Measurements from ENCODE around the gene APP.

Gene APP

DNA sequence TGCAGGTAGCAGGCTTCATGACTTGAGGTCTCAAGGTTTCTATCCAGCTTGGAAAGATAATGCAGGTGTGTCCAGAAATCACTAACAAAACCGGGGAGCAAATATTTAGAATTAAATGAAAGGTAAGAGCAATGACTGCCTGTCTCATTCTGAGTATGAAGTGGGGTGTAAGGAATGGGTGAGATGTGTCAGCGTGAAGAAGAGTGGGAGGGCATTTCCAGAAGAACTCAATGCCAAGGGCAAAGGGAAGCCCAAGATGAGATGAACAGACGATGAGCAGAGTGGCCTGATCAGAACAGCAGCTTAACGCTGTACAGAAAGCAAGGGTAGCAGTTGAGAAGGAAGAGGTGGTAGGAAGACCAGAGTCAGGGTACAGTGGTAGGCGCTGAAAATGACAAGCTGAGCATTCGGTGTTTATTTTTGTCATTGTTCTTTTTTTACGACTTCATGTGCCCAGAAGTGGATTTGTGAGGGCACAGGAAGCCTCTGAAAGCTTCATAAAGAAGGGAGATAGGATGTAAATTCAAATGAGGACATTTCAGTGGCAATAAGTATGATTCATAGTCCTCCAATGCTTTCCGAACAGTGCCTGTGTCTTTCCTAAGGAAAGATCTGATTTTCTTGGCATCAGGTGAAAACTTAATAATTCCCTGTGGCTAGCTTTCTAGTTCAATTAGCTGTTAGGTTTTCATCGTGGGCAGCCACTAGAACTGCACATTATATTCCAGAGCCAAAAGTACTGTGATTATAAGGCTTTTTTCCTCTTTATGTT, 190.5 kb downstream of the APP start:
- no peak for DNase-seq (ENCODE audit: low read depth in 2 of 2)

- no peak for DNase-seq (ENCODE audit: low read depth in 2 of 2)
These were observed 193.4 kb downstream of the APP start for GRCh38 chr21:25977068-25977611.

DNA sequence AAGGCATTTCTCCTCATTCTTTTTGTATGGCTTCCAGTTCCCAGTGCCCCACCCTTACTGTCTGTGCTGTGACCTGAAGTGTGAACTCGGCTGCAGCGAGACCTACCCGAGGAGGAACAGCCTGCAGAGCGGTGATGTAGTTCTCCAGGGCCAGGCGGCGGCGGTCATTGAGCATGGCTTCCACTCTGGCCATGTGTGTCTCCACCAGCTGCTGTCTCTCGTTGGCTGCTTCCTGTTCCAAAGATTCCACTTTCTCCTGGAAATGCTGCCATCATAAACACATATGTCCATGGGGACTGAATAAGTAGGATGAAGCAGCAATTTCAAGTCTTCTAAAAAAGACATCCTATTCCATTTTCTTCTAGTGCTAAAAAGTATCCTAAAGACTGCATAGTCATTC, 195.6 kb downstream of the APP start:
- no peak for DNase-seq (ENCODE audit: low read depth in 2 of 2)

DNA sequence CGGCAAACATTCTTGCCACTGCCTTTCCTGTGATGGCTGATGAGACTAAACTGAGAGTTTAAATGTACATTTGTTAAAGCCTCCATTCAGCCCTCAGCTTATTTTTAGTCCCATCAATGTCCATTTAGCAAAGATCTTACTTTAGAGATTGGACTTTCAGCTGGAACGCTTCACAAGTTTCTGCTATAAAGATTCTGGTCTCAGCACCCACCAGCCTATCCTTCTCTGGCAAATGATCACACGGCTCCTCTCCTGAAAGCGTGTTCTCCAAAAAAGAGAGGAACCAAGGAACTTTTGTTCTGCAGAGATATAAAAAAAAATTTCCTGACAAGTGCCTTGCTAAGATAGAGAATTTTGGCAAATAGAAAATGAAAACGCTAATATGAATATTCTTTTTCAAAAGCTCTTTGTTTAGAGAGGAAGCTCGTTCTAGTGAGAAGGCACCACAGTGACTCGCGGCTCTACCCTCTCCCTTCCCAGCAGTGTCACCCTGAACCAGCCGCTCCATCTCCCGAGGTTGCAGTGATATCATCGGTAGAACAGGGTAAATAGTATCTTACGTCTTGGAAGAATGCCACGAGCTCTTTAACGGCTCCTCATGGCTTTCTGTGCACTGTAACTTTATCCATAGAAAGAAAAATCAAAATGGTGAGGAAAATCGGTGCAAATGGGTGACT, 200.2 kb downstream of the APP start:
- DNase-seq (ENCODE audit: low read depth in 2 of 2), result no peak

- DNase-seq (ENCODE audit: low read depth in 2 of 2), result no peak
These were observed 202.6 kb downstream of the APP start for GRCh38 chr21:25967901-25968438.

GRCh38 chr21:25967181-25967900, 203.2 kb downstream of the APP start:
- no peak for DNase-seq (ENCODE audit: low read depth in 2 of 2)

DNA sequence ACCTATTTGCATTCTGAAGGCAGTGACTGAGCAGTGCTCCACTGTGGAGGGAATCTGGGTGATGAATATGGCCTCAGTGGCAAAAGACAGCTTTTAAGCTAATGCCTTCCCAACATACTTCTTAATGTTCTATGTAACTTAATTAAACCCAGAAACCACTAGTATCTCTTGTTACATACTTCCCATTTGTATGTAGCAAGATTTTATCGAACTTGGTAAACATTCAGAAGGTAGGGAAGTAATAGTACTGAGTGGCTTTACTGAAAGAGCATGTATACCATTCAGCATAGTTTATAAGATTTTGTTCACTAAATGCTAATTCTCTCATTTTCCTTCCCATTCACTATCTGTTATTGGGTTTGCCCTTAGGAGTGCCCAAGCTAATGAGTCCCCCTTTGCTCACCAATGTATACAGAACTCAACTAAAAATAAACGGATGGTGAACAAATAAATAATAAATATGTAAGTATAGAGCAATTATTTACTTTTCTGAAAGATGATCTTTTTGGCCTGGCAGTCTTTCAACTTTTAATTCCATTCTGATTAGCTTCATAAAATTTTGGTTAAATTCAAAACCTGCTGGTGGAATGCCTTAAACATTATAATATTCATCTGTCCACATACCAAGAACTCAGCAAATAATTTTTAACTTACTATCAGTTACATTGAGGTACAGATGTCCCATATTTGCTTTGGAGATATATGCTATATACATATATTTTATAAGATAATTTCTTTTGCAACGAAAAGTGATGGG, 204.4 kb downstream of the APP start:
- no peak for DNase-seq (ENCODE audit: low read depth in 2 of 2)

DNA sequence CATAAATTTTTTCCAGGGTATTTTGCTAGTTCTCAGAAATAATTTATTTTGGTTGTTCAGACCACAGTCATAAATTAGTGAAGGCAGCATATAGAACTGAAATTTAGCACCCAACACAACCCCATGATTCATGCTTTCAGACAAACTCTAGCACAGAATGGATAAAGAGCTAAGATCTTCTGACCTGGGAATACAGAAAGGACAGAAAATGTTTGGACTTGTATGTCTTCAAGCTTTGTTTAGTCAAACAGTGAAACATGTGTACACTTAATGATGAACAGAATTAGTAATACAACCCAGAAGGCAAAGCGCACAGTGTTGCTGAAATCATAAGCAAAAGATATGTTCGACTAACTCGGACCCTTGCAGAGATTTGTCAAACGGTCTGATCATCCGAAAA, 205.6 kb downstream of the APP start:
- DNase-seq (ENCODE audit: low read depth in 2 of 2), result no peak

- no peak for DNase-seq (ENCODE audit: low read depth in 2 of 2)
These were observed 206.6 kb downstream of the APP start for GRCh38 chr21:25964015-25964414.

DNA sequence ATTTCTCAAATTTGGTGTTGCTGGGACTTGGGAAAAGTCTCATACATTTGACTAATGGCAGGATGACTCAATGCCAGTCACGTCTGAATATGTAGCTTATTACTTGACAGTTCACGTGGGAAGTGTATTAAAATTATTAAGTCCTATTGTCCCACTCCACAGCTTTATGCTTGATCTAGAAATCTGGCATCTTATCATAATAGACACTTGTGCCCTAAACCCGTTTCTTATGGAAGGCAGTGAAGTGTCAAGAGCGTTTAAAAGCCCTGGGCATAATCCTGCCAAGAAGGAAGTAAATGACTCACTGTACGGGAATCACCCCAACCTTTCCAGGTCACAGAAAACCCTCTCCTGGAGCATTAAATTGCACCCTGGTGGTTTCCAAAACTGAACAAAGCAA, 207.4 kb downstream of the APP start:
- DNase-seq (ENCODE audit: low read depth in 2 of 2), result no peak

GRCh38 chr21:25961042-25961441, 209.5 kb downstream of the APP start:
- no peak for DNase-seq (ENCODE audit: low read depth in 2 of 2)

DNA sequence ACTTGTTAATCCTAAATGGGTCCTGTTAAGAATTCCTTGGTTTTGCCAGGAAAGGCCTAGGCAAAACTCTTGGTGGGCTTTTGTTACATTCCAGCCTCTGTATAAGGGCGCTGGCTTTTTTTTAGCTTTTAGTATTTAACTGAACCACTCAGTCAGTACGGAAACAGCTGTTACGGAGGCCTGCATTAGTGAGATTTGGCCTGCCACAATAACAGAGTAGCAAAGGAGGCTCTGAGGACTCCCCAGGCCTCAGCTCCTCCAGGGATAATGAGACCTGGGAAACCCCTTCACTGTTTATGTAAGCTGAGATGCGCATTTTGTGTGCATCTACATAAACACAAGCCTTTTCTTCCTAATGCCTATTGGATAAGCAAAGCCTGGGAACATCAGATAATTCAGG, 210.2 kb downstream of the APP start:
- DNase-seq (ENCODE audit: low read depth in 2 of 2), result no peak

DNA sequence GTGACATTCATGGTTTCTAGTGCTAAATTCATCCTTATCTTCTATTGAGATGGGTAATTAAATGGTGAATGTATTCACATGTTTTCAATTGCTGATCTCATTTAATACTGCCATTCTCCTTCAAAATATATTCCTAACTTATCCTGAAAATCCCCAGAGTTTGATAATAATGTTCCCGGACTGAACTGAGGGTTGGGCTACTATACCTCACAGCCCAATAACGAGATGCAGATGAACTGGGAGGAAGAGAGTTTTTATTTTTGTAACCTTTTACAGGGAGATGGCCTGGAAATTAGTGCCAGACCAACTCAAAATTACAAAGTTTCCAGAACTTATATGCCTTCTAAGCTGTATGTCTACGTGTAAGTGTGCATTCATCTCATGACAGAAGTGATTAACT, 210.8 kb downstream of the APP start:
- no peak for DNase-seq (ENCODE audit: low read depth in 2 of 2)

- DNase-seq (ENCODE audit: low read depth in 2 of 2), result peak; percentile 28 to 40
These were observed 213.4 kb downstream of the APP start for GRCh38 chr21:25956993-25957714.

DNA sequence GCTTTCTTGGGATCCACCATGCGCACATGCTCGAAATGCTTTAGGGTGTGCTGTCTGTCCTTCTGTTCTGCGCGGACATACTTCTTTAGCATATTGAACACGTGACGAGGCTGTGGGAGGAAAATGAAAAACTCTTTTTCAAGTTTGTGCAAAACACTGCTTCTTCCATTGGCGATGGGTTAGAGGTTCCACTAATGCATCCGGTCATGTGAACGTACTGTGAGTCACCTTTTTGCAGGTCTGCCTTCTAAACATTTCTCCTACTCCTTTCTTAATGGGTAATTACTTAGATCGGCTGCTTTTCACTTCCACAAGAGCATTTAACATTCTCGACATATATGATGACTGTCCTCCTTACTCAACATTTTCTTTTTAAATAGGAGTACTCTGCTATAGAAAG, 214.9 kb downstream of the APP start:
- DNase-seq (ENCODE audit: low read depth in 2 of 2), result no peak

DNA sequence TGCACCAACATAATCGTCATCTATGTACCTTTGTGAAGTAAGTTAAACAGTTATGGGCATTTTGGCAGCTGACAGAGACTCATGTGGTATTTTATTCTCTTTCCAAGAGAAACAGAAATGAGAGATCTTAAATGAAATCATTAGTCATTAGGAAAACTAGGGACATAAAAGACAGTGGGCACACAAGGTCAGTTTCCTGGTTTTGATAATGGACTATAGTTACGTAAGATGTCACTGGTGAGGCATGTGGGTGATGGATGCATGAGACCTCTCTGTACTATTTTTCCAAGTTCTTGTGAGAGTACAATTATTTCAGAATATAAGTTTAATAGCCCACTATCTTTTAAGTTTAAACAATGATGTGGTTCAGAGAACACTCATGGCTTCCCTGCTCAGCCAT, 216.9 kb downstream of the APP start:
- DNase-seq (ENCODE audit: low read depth in 2 of 2), result no peak

DNA sequence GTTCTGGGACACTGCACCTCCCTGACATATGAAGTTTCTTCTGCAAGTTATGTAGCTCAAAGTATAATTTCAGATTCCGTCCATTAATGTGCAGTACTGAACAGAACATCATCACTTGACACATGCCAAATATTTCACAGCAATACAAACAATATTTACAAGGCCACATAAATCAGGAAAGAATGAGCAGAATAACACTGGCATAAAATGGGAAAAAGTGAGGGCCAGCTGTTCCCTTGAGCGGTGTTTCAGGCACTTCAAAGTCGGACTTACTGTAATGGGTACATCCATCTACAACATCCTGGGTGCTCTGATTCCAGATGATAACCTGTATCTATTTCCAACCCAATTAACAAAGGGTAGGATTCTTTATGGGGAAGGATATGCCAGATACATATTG, 217.4 kb downstream of the APP start:
- DNase-seq (ENCODE audit: low read depth in 2 of 2), result no peak

DNA sequence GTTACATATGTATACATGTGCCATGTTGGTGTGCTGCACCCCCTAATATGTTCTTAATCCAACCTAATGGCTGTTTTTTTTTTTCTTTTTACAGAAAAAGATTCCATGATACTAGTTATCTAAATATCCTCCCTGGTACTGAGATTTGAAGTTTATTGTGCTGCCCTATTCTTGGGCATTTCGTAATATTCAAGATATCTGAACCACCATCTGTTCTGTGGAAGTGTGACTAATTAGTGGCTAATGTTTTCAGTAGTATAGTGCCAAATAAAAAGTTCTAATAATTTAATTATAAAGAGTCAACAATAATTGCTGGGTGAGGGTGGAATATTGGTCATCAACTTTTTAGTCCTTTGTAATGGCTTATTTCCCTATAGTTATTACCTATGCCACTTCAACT, 218.3 kb downstream of the APP start:
- DNase-seq (ENCODE audit: low read depth in 2 of 2), result no peak

DNA sequence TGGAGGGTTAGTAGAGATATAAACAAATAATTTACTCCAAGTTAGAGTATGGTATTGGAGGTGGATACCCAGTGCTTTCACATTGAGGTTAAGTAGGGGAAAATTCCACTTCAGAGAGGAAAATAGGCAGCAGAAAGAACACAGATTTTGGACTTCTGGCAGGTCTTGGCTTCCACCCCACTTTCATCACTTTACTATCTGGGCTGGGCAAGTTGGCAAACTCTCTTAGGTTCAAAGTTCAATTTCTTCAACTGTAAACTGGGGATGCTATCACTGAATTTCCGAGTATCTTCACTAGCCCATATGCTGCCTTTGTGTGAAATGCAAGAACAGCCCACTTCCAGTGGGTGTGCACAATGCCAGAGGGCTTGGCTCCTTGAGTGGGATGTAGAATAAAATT, 220.9 kb downstream of the APP start:
- no peak for DNase-seq (ENCODE audit: low read depth in 2 of 2)

DNA sequence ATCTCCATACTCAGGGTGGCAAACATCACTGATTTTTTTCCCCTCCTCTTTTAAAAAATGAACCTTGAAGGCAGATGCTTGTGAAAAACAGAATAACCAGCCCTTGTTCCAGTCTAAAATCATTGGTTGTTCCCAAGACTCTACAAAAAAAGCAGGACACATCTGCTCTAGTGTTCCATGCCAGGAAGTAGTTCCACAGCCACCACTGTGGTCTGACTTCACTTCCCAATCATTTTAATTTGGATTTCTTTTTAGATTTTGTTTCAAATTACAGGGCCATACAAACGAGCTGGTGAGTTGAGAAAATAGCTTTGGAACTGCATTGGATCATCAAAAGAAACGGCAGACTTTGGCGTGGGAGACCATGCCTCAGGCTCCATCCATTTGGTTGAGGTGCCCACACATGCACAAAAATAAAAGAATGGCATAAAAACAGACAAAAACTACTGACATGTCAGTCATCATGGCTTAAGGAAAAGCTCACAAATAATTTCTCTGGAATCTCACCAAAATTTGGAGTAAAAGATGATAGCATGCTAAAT, 225.8 kb downstream of the APP start:
- no peak for DNase-seq (ENCODE audit: low read depth in 2 of 2)

- no peak for DNase-seq (ENCODE audit: low read depth in 2 of 2)
These were observed 226.5 kb downstream of the APP start for GRCh38 chr21:25944082-25944481.

Measured in fibroblast of skin of left biceps (primary cell).